Mesothelial cell of epicardium (in vitro differentiated cells): ENCODE data around the gene TMEM132D. TPM values are rescaled to one million over a fixed set of nuclear protein-coding genes. Genes with fewer than 3 reads are reported as not detected.

Experiments
- DNase-seq, 2 experiments: peaks; one replicate each; pipeline ENCODE4 v3.0.0; 2021; ENCODE audit warnings: low spot score in 2 of 2; ENCODE audit not compliant: unreplicated experiment in 2 of 2
- H3K27ac Mint-ChIP-seq: 2 replicates; pipeline ENCODE4 v1.8.0; 2021; ENCODE audit warnings: mixed read lengths
- H3K27me3 Mint-ChIP-seq: 2 replicates; pipeline ENCODE4 v1.8.0; 2021; ENCODE audit warnings: low read depth, mixed read lengths
- H3K36me3 Mint-ChIP-seq: 2 replicates; pipeline ENCODE4 v1.8.0; 2021; ENCODE audit warnings: mixed read lengths
- H3K4me1 Mint-ChIP-seq: 2 replicates; pipeline ENCODE4 v1.8.0; 2021; ENCODE audit warnings: mixed read lengths
- H3K4me3 Mint-ChIP-seq: 2 replicates; pipeline ENCODE4 v1.8.0; 2021; ENCODE audit warnings: mild to moderate bottlenecking, moderate library complexity, mixed read lengths
- H3K9me3 Mint-ChIP-seq: 2 replicates; pipeline ENCODE4 v1.8.0; 2021; ENCODE audit warnings: mixed read lengths
- CTCF ChIP-seq: fragments of 200-600 bp; sonication (generic); IDR thresholded peaks from one replicate; pipeline ENCODE4 v1.5.0; 2021; ENCODE audit warnings: antibody characterized with exemption; ENCODE audit not compliant: unreplicated experiment
- total RNA-seq: library from RNA; stranded (reverse); gene quantifications from 3 replicates; pipeline ENCODE4 v1.2.1, GENCODE V29; 2021

TMEM132D gene
- total RNA-seq, 1 donor from 2014 or later: 0.07 TPM

- H3K9me3 Mint-ChIP-seq: peaks cover 55% of the 10 kb centered on the region
- H3K4me3 Mint-ChIP-seq: no peak overlapping the region
- H3K4me1 Mint-ChIP-seq: no peaks in the 10 kb centered on the region
- H3K36me3 Mint-ChIP-seq: no peaks in the 10 kb centered on the region
- DNase-seq: no peak
- H3K27ac Mint-ChIP-seq: no peak overlapping the region
- no peaks in the 10 kb centered on the region for H3K27me3 Mint-ChIP-seq
- TF ChIP-seq CTCF: no peak
These were observed 222.0 kb downstream of the TMEM132D start for GRCh38 chr12:129681830-129682229.

GRCh38 chr12:129681151-129681550 is 222.7 kb downstream of the TMEM132D start:
- Mint-ChIP-seq H3K4me1 (no peaks in the 10 kb centered on the region), H3K4me3 (no peak overlapping the region), H3K9me3 (peaks cover 57% of the 10 kb centered on the region), H3K27ac (no peak overlapping the region), H3K27me3 (no peaks in the 10 kb centered on the region), H3K36me3 (no peaks in the 10 kb centered on the region)
- no peak for DNase-seq
- no peak for TF ChIP-seq CTCF

DNA sequence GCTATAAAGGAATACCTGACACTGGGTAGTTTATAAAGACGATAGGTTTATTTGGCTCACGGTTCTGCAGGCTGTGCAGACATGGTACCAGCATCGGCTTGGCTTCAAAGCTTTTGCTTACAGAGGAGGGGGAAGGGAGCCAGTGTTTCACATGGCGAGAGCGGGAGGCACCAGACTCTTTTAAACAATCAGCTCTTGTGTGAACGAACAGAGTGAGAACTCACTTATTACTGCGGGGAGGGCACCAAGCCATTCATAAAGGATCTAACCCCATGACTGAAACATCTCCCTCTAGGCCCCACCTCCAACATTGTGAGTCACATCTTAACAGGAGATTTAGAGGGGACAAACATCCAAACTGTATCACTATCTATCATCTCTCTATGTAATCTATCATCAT is 227.4 kb downstream of the TMEM132D start:
- H3K36me3 Mint-ChIP-seq: no peaks in the 10 kb centered on the region
- peaks cover 30% of the 10 kb centered on the region for H3K9me3 Mint-ChIP-seq
- H3K4me1 Mint-ChIP-seq: no peaks in the 10 kb centered on the region
- DNase-seq: no peak
- no peak for TF ChIP-seq CTCF
- H3K4me3 Mint-ChIP-seq: no peak overlapping the region
- no peak overlapping the region for H3K27ac Mint-ChIP-seq
- no peaks in the 10 kb centered on the region for H3K27me3 Mint-ChIP-seq

DNA sequence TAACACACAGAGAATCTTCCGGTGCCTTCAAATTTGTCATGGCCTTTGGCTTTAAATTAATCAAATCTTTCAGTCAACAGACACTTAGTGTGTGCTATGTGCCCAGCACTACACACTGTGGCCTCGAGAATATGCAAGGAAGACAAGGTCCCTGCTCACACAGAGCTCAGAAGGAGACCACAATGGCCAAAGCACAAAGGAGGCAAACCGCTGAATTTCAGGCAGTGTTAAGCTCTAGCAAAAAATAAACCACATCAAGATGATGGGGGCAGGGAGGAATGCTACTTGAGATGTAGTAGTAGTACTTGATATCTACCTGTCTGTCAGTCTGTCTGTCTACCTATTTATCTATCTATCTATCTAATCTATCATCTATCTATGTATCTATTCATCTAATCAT is 227.9 kb downstream of the TMEM132D start:
- Mint-ChIP-seq H3K9me3 (peaks cover 27% of the 10 kb centered on the region), H3K27me3 (no peaks in the 10 kb centered on the region), H3K4me3 (no peak overlapping the region), H3K36me3 (no peaks in the 10 kb centered on the region), H3K27ac (no peak overlapping the region), H3K4me1 (no peaks in the 10 kb centered on the region)
- DNase-seq: no peak
- no peak for TF ChIP-seq CTCF

DNA sequence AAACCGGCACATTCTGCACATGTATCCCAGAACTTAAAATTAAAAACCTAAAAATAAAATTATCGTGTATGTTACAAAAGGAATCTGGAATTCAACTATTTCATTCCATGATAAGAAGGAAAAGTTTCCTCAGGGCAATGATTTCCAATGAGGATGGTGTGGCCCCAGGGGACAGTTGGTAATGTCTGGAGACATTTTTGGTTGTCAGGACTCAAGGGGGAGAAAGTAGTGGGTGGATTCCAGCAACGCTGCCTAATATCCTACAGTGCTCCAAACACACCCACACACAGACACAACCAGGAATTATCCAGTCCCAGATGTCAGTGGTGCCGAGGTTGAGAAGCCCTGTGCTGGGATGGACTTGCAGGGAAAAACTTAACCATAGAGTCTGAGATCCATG is 228.3 kb downstream of the TMEM132D start:
- Mint-ChIP-seq H3K36me3 (no peaks in the 10 kb centered on the region), H3K4me3 (no peak overlapping the region), H3K9me3 (peaks cover 24% of the 10 kb centered on the region), H3K27ac (no peak overlapping the region), H3K27me3 (no peaks in the 10 kb centered on the region), H3K4me1 (no peaks in the 10 kb centered on the region)
- no peak for DNase-seq
- no peak for TF ChIP-seq CTCF

GRCh38 chr12:129673806-129674205 is 230.0 kb downstream of the TMEM132D start:
- no peak overlapping the region for H3K27ac Mint-ChIP-seq
- no peak for DNase-seq
- H3K4me1 Mint-ChIP-seq: no peaks in the 10 kb centered on the region
- no peaks in the 10 kb centered on the region for H3K27me3 Mint-ChIP-seq
- no peaks in the 10 kb centered on the region for H3K36me3 Mint-ChIP-seq
- H3K4me3 Mint-ChIP-seq: no peak overlapping the region
- H3K9me3 Mint-ChIP-seq: peaks cover 15% of the 10 kb centered on the region
- no peak for TF ChIP-seq CTCF
